Type B pancreatic cell (in vitro differentiated cells): ENCODE results near the gene NPR2. TPM values are rescaled to one million over a fixed set of nuclear protein-coding genes. Genes with fewer than 3 reads are reported as not detected.

Experiments used
- DNase-seq: peaks from one replicate; pipeline ENCODE4 v3.0.0; 2021; ENCODE audit warnings: mixed read lengths; ENCODE audit not compliant: unreplicated experiment; ENCODE audit errors: extremely low spot score
- H3K27ac Mint-ChIP-seq: 2 replicates; pipeline ENCODE4 v1.8.0; 2021; ENCODE audit warnings: mild to moderate bottlenecking, mixed read lengths
- H3K27me3 Mint-ChIP-seq: 2 replicates; pipeline ENCODE4 v1.8.0; 2021; ENCODE audit warnings: mixed read lengths
- H3K36me3 Mint-ChIP-seq: 2 replicates; pipeline ENCODE4 v1.8.0; 2021; ENCODE audit warnings: mixed read lengths
- H3K4me1 Mint-ChIP-seq: one replicate; pipeline ENCODE4 v1.8.0; 2021; ENCODE audit warnings: mixed read lengths; ENCODE audit not compliant: unreplicated experiment
- H3K4me3 Mint-ChIP-seq: 2 replicates; pipeline ENCODE4 v1.8.0; 2021; ENCODE audit warnings: mild to moderate bottlenecking, mixed read lengths
- H3K9me3 Mint-ChIP-seq: 2 replicates; pipeline ENCODE4 v1.8.0; 2021; ENCODE audit warnings: mixed read lengths
- CTCF ChIP-seq: fragments of 200-600 bp; sonication (generic); conservative IDR thresholded peaks from 2 replicates; pipeline ENCODE4 v1.5.0; 2021; ENCODE audit warnings: antibody characterized with exemption, mild to moderate bottlenecking
- total RNA-seq: library from RNA; stranded (reverse); gene quantifications from 2 replicates; pipeline ENCODE4 v1.2.1, GENCODE V29; 2021; ENCODE audit warnings: low replicate concordance

The NPR2 gene
- total RNA-seq, 1 donor from 2014 or later, result 23.3 TPM

GRCh38 chr9:35840881-35841644 is 49.7 kb downstream of the NPR2 start:
- no peak for DNase-seq
- Mint-ChIP-seq H3K27ac (no peak overlapping the region), H3K36me3 (peaks cover 4% of the 10 kb centered on the region), H3K27me3 (no peaks in the 10 kb centered on the region), H3K9me3 (no peaks in the 10 kb centered on the region), H3K4me1 (peaks cover 15% of the 10 kb centered on the region), H3K4me3 (no peak overlapping the region)
- TF ChIP-seq CTCF, result no peak

DNA sequence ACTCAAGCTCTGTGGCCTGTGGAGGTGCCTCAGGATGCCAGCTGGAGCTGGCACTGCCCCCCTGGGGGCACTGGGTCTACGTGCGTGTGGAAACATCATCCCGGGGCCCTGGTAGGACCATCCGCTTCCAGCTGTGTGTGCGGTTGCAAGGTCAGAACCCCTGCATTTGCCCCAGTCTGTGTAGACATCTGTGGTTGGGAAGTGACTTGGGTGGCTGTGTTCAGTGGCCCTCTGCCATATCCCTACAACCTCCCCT is 50.2 kb downstream of the NPR2 start:
- Mint-ChIP-seq H3K9me3 (no peaks in the 10 kb centered on the region), H3K27me3 (no peaks in the 10 kb centered on the region), H3K4me3 (no peak overlapping the region), H3K27ac (no peak overlapping the region), H3K36me3 (peaks cover 4% of the 10 kb centered on the region), H3K4me1 (peaks cover 15% of the 10 kb centered on the region)
- no peak for TF ChIP-seq CTCF
- no peak for DNase-seq

DNA sequence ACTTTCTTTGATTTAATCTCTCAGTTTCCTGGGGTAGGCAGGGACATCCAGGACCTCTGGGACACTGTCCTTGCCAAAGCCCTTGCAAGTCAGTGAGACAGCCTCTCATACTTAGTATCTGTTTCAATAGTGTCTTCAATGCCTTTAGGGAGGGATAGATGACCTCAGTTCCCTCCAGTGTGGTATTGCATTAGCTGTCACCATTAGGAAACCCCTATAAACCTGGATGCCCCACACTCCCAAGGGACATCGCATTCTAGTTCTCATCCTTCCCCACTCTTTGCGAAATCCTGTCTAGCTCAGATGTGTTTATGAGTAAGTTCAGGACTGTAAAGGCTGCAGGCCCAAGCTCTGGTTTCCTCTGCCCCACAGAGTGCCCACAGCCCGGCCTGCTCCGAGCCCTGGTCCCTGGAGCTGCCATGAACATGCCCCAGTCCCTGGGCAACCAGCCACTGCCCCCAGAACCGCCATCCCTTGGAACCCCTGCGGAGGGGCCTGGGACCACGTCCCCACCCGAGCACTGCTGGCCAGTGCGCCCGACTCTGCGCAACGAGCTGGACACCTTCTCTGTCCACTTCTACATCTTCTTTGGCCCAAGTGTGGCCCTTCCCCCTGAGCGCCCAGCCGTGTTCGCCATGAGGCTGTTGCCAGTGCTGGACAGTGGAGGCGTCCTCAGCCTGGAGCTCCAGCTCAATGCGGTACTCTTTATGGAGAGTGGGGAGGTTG is 50.8 kb downstream of the NPR2 start:
- no peaks in the 10 kb centered on the region for H3K9me3 Mint-ChIP-seq
- H3K27ac Mint-ChIP-seq, result no peak overlapping the region
- H3K27me3 Mint-ChIP-seq, result no peaks in the 10 kb centered on the region
- peaks cover under 1% of the 10 kb centered on the region for H3K36me3 Mint-ChIP-seq
- DNase-seq, result no peak
- no peak overlapping the region for H3K4me3 Mint-ChIP-seq
- peaks cover 15% of the 10 kb centered on the region for H3K4me1 Mint-ChIP-seq
- TF ChIP-seq CTCF, result no peak

GRCh38 chr9:35842795-35843194 is 51.4 kb downstream of the NPR2 start:
- no peaks in the 10 kb centered on the region for H3K27me3 Mint-ChIP-seq
- H3K4me3 Mint-ChIP-seq, result no peak overlapping the region
- peaks cover 15% of the 10 kb centered on the region for H3K4me1 Mint-ChIP-seq
- no peaks in the 10 kb centered on the region for H3K9me3 Mint-ChIP-seq
- no peak overlapping the region for H3K27ac Mint-ChIP-seq
- no peaks in the 10 kb centered on the region for H3K36me3 Mint-ChIP-seq
- TF ChIP-seq CTCF, result no peak
- DNase-seq, result no peak

- H3K36me3 Mint-ChIP-seq, result peaks cover 3% of the 10 kb centered on the region
- no peak overlapping the region for H3K4me3 Mint-ChIP-seq
- no peaks in the 10 kb centered on the region for H3K27me3 Mint-ChIP-seq
- H3K27ac Mint-ChIP-seq, result peak overlapping the region; percentile 2
- no peak for DNase-seq
- H3K4me1 Mint-ChIP-seq, result peaks cover 15% of the 10 kb centered on the region
- no peak for TF ChIP-seq CTCF
- H3K9me3 Mint-ChIP-seq, result no peaks in the 10 kb centered on the region
Observed at GRCh38 chr9:35844628-35845270, 53.4 kb downstream of the NPR2 start.
